Right cardiac atrium (tissue), 5 donors: ENCODE measurements around the gene SLC12A3. TPM values are rescaled to one million over a fixed set of nuclear protein-coding genes. Genes with fewer than 3 reads are reported as not detected.

Experiments used
- ATAC-seq, 2 donors: fragments of 200-7000 bp; cut with Tn5 transposase; one replicate each; pipeline versions ENCODE4 v1.8.0 to v1.9.1; 2020; ENCODE audit warnings: moderate library complexity in 2 of 2, mild to moderate bottlenecking in 1 of 2
- DNase-seq, 3 donors: peaks; one replicate each; pipeline ENCODE4 v3.0.0-alpha.2; 2020
- H3K27ac ChIP-seq: one replicate; pipeline ENCODE4 v1.5.1; 2013; ENCODE audit warnings: mild to moderate bottlenecking, low read length, control low read depth, moderate library complexity
- H3K27me3 ChIP-seq: one replicate; pipeline ENCODE4 v1.6.1; 2013; ENCODE audit not compliant: control insufficient read depth, insufficient read depth
- H3K4me1 ChIP-seq: one replicate; pipeline ENCODE4 v1.6.1; 2013; ENCODE audit warnings: low read length; ENCODE audit not compliant: control insufficient read depth, insufficient read depth
- H3K4me3 ChIP-seq: one replicate; pipeline ENCODE4 v1.5.1; 2013; ENCODE audit warnings: low read length, control low read depth
- H3K9me3 ChIP-seq: one replicate; pipeline ENCODE4 v1.6.1; 2013; ENCODE audit warnings: low read length; ENCODE audit not compliant: control insufficient read depth
- WGBS: extraction: QIAGEN DNeasy Blood & Tissue Kit; methylation state at CpG from one replicate; pipeline ENCODE4 v1.1.7; 2013; 5-methylcytosine and 5-hydroxymethylcytosine counted together
- intact Hi-C, 4 donors: fragments of 100-400 bp; cut with DNase I; formaldehyde crosslinking; loops; one replicate each; pipeline versions ENCODE4 v1.11.0 to v1.14.0; 2022 to 2023
- long read RNA-seq, 4 donors: library from polyadenylated mRNA; unstranded; transcript quantifications; one replicate each; pipeline ENCODE4 v2.0.0, GENCODE V29; 2020 to 2021
- polyA plus RNA-seq: library from polyadenylated mRNA; stranded (reverse); fragments of 200-250 nt; gene quantifications from one replicate; pipeline ENCODE4 v1.2.3, GENCODE V29; 2013
- total RNA-seq, 4 donors: library from RNA; stranded (reverse); fragmentation: NEBNext Ultra II Directional; extraction: Animal tissue kit (Norgen Biotek cat#: 25700); gene quantifications; one replicate each; pipeline ENCODE4 v1.2.1, GENCODE V29; 2021
- donor health status: healthy with polysubstance abuse.
- donor health status: DM: no; HTN: yes; CAD: no.
- donor health status: DM: no; HTN: no; CAD: no.
- donor health status: DM: no; HTN: yes; CAD: no; lungs with severe emphysema.
- donor health status: DM: yes; HTN: yes; CAD: no.

Gene SLC12A3
- total RNA-seq: not detected
- not detected for polyA plus RNA-seq
- long read RNA-seq, donor 1: 0 reads
- long read RNA-seq, donor 2: 0 reads
- long read RNA-seq, donor 3: 0 reads
- long read RNA-seq, donor 4: 0 reads

DNA sequence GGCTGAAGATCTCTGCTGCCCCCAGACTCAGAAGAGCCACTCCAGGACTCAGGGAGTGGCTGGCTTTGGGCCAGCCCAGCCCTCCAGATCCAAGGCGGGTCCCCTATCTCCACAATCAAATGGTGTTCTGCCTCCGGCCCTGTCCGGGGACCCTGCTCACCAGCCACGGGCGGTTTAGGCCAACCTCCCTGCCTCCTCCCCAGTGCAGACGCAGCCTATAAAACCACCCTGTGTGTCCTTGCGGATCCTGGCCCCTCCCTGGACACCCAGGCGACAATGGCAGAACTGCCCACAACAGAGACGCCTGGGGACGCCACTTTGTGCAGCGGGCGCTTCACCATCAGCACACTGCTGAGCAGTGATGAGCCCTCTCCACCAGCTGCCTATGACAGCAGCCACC, at the start of gene SLC12A3:
Gene SLC12A3, plus strand, starts transcription at position 248 of the 400 bp plus-strand sequence. Its CDS starts 29 bp downstream, at position 277.
- H3K9me3 ChIP-seq: no peaks in the 10 kb centered on the region
- no peaks in the 10 kb centered on the region for H3K27me3 ChIP-seq
- 72% methylated on average over 12 of the region's 12 CpGs for WGBS
- ATAC-seq (peak in 1 of 2 donors; percentile 13), DNase-seq (no peak)
- intact Hi-C loops: loop anchor here (5.0 to 10.0 kb wide), 4 partner anchors 87 to 180 kb away; no protein-coding TSS in a partner anchor
- no peak within 1 kb of the TSS for H3K4me3 ChIP-seq
- no peak within 1 kb of the TSS for H3K27ac ChIP-seq
- no peaks in the 10 kb centered on the region for H3K4me1 ChIP-seq

DNA sequence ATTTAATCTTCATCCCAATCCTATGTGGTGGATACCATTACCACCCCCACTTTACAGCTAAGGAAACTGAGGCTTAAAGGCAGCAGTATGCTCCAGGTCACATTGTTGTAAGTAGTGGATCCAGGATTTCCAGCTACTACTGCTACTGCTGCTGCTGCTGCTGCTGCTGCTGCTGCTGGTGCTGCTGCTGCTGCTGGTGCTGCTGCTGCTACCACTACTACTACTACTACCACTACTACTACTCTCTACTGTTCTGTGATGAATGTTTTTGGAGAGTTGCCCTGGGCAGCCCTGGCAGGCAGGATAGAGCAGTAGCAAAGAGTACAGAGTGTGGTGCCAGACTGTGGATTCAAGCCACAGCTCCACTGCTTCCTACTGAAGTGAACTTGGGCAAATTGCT, 49.3 kb upstream of the SLC12A3 start:
- peak; percentile 15 to 54 (median 50) for DNase-seq
- peak; percentile 77 to 84 for ATAC-seq
- H3K9me3 ChIP-seq: no peaks in the 10 kb centered on the region
- H3K27ac ChIP-seq: no peak overlapping the region
- no peaks in the 10 kb centered on the region for H3K4me1 ChIP-seq
- no peak overlapping the region for H3K4me3 ChIP-seq
- intact Hi-C loops: no loop called here
- H3K27me3 ChIP-seq: no peaks in the 10 kb centered on the region

DNA sequence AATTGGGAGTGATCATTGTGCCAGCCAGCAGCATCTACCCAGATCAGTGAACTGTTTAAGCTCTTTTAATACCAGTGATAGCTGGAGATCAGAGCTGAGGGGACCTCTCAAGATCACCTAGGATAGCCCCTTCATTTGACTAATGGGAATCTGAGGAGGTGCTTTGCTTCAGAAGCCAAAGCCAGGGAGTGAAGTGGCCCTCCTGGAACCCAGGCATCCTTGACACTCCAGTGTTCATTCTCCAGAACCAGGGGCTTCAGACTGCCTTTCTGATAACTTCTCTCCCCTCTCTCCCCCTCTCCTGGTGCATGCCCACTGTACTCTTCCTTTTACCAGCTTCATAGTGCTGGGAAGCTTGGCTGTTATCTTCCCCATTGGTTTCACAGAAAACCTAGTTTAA, 48.0 kb upstream of the SLC12A3 start:
- ATAC-seq: no peak
- Histone ChIP-seq H3K27ac (no peak overlapping the region), H3K27me3 (no peaks in the 10 kb centered on the region), H3K9me3 (no peaks in the 10 kb centered on the region), H3K4me1 (no peaks in the 10 kb centered on the region), H3K4me3 (no peak overlapping the region)
- no peak for DNase-seq
- intact Hi-C loops: no loop called here

DNA sequence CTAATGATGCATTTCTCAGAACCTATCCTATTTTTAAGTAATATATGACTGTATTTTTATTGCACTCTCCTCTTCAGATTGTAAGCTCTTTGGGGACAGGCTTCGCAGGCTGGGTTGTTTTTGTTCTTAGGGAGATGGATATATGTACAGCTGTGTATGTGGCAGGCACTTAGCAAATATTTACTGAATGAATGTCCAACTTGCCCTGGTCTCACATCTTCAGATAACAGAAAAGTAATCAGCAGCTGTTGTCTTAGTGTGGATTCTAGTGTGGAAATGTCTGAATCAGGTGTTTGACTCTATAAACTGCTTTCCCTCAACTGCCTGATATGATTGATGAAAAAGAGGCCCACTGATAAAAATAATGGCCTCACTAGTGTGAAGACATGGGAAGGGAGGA, 47.1 kb upstream of the SLC12A3 start:
- 95% methylated on average over 1 of the region's 1 CpG for WGBS
- ATAC-seq: no peak

GRCh38 chr16:56823081-56823733, 41.8 kb upstream of the SLC12A3 start:
- Histone ChIP-seq H3K9me3 (no peaks in the 10 kb centered on the region), H3K4me3 (no peak overlapping the region), H3K4me1 (no peaks in the 10 kb centered on the region), H3K27me3 (no peaks in the 10 kb centered on the region), H3K27ac (no peak overlapping the region)
- DNase-seq: no peak
- 92% methylated on average over 12 of the region's 12 CpGs for WGBS
- intact Hi-C loops: no loop called here
- ATAC-seq: no peak

More for the DNA sequence above, 47.1 kb upstream of the SLC12A3 start:
- intact Hi-C loops: no loop called here
- Histone ChIP-seq H3K27me3 (no peaks in the 10 kb centered on the region), H3K27ac (no peak overlapping the region), H3K4me3 (no peak overlapping the region), H3K4me1 (no peaks in the 10 kb centered on the region), H3K9me3 (no peaks in the 10 kb centered on the region)
- no peak for DNase-seq

DNA sequence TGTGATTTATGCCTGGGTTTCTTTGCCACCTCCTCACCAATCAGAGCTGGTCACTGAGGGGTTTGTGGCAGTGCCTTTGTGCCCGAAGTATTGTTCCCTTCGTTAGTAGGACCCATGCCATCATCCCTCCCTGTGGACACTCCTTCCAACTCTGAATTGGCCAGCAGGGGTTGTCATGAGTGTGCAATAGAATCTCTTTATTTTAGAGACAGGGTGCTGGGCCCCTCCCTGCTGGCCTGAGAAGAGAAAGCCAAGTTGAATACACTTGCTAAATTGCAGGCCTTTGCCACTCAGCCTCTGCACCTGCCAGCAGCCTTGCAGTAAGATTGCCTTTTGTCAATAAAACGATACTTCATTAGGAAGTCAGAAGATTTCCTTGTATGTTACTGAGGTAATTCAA, 40.7 kb upstream of the SLC12A3 start:
- no peaks in the 10 kb centered on the region for H3K9me3 ChIP-seq
- intact Hi-C loops: no loop called here
- no peak overlapping the region for H3K27ac ChIP-seq
- H3K27me3 ChIP-seq: no peaks in the 10 kb centered on the region
- H3K4me3 ChIP-seq: no peak overlapping the region
- ATAC-seq: peak; percentile 68 to 78
- no peaks in the 10 kb centered on the region for H3K4me1 ChIP-seq
- 43% methylated on average over 3 of the region's 3 CpGs for WGBS
- peak in 1 of 3 donors; percentile 56 for DNase-seq

GRCh38 chr16:56824804-56825203, 40.2 kb upstream of the SLC12A3 start:
- 88% methylated on average over 3 of the region's 3 CpGs for WGBS
- Histone ChIP-seq H3K9me3 (no peaks in the 10 kb centered on the region), H3K4me1 (no peaks in the 10 kb centered on the region), H3K27me3 (no peaks in the 10 kb centered on the region), H3K27ac (no peak overlapping the region), H3K4me3 (no peak overlapping the region)
- ATAC-seq (no peak), DNase-seq (no peak)
- intact Hi-C loops: no loop called here

DNA sequence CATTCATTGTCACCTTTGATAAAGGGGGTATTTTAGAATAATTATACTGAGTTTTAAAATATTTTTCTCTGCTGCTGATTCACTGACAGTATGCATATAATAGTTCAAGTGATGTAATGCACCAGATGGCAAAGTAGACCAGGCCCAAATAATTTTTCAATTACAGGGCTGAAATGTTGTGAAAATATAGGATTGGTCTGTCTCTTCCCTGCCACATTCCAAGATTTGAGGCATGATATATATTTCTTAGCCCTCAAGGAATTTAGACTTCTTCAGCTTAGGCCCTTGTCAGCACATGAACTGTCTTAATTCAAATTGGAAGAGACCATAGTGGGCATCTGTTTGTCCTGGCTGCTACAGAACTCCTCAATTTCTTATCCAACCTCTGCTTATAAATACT, 39.2 kb upstream of the SLC12A3 start:
- intact Hi-C loops: no loop called here
- H3K27ac ChIP-seq: no peak overlapping the region
- no peak overlapping the region for H3K4me3 ChIP-seq
- ATAC-seq (no peak), DNase-seq (no peak)
- no peaks in the 10 kb centered on the region for H3K4me1 ChIP-seq
- no peaks in the 10 kb centered on the region for H3K9me3 ChIP-seq
- H3K27me3 ChIP-seq: no peaks in the 10 kb centered on the region

DNA sequence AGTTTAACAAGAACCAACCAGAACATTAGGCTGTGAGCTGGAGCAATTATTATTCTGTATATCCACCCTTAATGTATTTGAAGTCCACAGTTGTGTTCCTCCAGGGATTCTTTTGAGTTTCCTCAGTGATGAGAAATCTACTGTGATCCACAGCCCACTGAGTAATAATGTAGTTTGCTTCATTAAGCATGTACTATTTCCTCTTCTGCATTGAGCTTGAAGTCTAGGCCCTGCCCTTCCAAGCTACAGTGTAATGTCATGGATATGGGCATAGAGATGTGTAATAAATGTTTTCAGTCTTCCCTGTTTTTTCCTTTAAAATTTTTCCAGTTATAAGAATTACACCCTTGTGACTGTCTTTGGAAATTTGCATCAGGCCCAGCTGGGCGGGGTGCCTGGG, 36.4 kb upstream of the SLC12A3 start:
- 98% methylated on average over 1 of the region's 1 CpG for WGBS
- DNase-seq: no peak
- H3K9me3 ChIP-seq: no peaks in the 10 kb centered on the region
- no peak for ATAC-seq
- no peaks in the 10 kb centered on the region for H3K27me3 ChIP-seq
- intact Hi-C loops: no loop called here
- no peak overlapping the region for H3K27ac ChIP-seq
- H3K4me3 ChIP-seq: no peak overlapping the region
- no peaks in the 10 kb centered on the region for H3K4me1 ChIP-seq

- Histone ChIP-seq H3K4me1 (no peaks in the 10 kb centered on the region), H3K9me3 (no peaks in the 10 kb centered on the region), H3K4me3 (no peak overlapping the region), H3K27me3 (no peaks in the 10 kb centered on the region), H3K27ac (no peak overlapping the region)
- 31% methylated on average over 2 of the region's 2 CpGs for WGBS
- DNase-seq (no peak), ATAC-seq (no peak)
- intact Hi-C loops: no loop called here
Observed at GRCh38 chr16:56830669-56831068, 34.3 kb upstream of the SLC12A3 start.

DNA sequence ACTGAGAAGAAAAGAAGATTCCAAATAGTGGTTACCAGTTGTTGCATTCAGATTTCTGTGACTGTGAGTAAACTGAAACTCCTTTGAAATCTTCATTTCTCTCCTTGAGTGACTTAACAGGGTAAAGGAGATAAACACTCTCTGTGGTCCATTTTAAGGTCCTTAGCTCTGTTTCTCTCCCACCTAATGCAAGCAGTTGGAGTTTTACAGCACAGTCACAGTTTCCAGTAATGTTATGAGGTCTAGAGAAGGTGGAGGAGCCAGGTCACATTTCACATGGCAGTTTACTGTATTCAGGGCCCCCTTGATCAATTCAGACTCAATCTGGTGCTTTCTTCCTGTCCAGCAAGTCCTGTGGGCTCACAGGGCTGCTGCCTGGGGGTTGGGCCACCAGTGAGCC, 32.2 kb upstream of the SLC12A3 start:
- Histone ChIP-seq H3K4me3 (no peak overlapping the region), H3K27me3 (no peaks in the 10 kb centered on the region), H3K9me3 (no peaks in the 10 kb centered on the region), H3K4me1 (no peaks in the 10 kb centered on the region), H3K27ac (no peak overlapping the region)
- no peak for DNase-seq
- no peak for ATAC-seq
- intact Hi-C loops: no loop called here
